GM04504 (cell line): ENCODE measurements around the gene BTF3L4.
A peak's percentile ranks its signal among the peaks of the same experiment; 100 is the strongest.

Source experiments
- DNase-seq: peaks from one replicate; pipeline ENCODE4 v3.0.0-alpha.2; 2012; ENCODE audit warnings: low read depth

BTF3L4 gene

GRCh38 chr1:52123622-52124021 is 67.5 kb downstream of the BTF3L4 start:
- DNase-seq = no peak

- DNase-seq = no peak
Measured at GRCh38 chr1:52125736-52126359, 69.8 kb downstream of the BTF3L4 start.

- peak; percentile 23 for DNase-seq
Measured at GRCh38 chr1:52127181-52128180, 71.4 kb downstream of the BTF3L4 start.

DNA sequence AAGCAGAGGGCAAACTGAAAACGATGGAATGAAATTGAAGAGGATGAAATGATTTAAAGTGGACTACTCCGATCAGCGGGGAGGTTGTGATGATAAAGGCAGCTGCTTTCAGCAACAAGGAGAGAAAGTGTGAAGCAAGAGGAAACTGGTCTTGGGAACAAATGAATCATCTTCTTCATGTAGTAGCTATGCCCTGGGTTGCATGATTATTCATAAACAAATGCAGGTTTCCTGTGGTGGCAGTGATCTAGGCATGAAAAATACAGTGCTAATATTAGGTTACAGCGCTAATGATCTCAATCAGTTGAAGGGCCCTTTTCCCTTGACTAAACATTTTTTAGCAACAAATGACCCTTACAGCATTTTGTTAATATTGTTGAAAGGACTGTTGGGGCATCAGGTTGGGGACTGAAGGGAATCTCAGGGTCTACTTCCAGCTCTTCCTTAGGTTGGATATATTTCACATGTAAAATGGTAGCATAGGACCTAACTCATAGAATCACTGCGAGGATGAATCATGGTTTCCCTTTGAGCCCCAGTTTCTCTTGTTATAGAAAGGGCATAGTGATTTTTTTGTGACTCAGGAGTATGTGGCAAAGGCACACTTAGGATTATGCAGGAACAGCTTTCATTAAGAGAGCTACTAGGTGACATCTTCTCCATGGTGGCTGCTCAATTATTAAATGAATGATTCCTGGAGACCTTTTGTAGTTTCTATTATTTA is 83.9 kb downstream of the BTF3L4 start:
- peak; percentile 60 for DNase-seq
